ENCODE results near the gene IGF1.
"Not testable (repeated sequence)": the region's sequence is repeated elsewhere in the genome, so short reads cannot be mapped to it uniquely, and the experiment has no call there.

IGF1 gene

DNA sequence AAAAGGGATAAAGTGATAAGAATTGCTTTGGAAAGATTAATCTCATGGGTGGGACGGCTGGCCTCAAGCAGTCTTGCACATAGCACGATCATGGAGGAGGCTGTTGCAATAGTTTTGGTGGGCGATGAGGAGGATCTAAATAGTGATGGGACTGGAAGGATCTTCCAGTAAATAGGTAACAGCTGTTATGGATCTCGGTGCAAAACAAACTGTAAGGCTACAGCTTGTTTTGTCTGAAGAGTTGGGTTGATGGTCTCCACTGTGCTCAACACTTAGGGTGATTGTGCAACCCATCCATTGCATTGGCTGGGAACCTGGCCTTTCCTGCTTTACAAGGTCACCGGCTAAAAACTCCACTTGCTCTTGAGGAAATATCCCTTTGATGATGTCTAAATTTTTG is 21.0 kb downstream of the IGF1 start:
- DNase-seq, result no peak

DNA sequence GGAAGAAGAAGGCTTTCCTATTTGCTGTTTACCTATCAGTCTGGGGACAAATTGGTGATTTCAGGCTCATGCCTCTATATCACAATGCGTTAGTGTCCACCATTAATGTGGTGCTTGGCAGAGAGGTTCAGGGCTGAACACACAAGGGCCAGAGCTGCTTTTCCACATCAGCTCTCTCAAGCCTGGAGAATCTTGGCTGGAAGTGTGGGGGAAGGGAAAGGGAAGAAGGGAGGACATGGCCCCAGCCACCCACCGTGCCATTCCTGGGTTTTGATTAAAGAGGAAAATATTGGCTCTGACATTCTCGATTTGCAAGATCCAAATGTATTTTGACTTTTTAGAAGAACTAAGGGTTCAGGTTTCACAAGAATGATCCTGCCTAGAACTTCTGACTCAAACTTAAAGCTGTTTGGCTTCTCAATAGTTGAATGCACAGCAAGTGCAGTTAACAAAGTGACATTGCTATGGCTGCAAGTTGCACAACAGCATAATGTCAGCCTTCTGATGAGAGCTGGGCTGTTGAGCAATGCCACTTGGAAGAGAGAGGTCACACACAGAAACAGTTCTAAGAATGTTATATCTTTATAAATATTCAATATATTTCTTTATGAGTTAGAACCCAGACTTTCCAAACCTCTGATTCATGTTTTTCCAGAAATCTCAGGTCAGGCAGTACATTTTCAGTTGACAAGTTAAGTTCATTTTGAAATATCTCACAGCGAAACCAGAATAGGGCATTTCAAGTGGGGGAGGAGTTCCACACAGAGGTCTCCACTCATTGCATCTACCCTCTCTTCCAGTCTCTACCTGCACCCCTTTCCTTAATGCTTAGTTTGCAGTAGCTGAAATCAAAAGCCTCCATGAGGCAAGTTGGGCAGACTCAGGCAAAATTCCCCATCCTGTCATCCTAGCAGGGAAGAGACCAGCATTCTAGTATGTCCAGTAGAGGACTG is 25.3 kb downstream of the IGF1 start:
- DNase-seq, result no peak

DNA sequence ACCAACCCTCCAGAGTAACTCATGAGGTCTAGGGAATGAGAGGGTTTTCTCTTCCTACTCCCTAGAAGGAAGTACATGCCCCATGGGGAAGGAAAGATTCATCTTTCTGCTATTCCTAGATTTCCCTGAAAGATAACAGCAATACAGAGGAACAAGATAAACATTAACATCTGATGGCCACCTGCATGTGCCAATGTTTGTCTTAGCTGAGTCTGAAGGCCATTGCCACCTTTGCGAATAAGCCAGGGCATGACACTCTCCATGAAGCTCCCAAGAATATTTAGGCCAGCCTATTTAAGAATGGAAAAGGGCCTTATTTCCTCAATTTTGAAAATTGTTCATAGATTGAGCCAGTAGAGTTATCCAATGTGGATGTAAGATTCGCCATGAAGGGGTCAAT is 26.0 kb downstream of the IGF1 start:
- no peak for DNase-seq

DNA sequence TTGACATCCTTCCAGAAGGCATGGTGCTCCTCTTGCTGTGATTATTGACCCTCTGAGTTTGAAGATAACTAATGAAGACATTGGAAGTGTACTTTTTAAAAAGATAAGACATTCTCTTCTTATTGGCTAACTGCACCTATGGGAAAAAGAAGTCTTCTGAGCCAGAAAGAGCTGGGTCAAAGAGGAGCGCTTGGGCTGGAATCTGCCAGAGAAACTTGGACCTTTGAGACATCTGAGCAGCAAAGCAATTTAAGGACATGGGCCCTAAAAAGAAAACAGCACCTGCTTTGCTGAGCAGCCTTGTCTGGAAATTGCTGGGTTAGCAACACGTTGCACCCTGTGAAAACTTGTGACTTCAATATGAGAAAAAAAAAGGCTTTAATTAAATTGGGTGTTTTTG is 27.8 kb downstream of the IGF1 start:
- DNase-seq, result no peak

GRCh38 chr12:102449018-102449417 is 31.3 kb downstream of the IGF1 start:
- not testable (repeated sequence) for DNase-seq

DNA sequence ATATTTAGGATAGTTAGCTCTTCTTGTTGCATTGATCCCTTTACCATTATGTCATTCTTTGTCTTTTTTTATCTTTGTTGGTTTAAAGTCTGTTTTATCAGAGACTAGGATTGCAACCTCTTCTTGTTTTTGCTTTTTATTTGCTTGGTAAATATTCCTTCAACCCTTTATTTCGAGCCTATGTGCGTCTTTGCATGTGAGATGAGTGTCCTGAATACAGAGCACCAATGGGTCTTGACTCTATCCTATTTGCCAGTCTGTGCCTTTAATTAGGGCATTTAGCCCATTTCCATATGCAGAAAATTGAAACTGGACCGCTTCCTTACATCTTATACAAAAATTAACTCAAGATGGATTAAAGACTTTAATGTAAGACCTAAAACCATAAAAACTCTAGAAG is 32.9 kb downstream of the IGF1 start:
- not testable (repeated sequence) for DNase-seq

GRCh38 chr12:102444707-102445106 is 35.7 kb downstream of the IGF1 start:
- no peak for DNase-seq

GRCh38 chr12:102444093-102444492 is 36.3 kb downstream of the IGF1 start:
- no peak for DNase-seq

DNA sequence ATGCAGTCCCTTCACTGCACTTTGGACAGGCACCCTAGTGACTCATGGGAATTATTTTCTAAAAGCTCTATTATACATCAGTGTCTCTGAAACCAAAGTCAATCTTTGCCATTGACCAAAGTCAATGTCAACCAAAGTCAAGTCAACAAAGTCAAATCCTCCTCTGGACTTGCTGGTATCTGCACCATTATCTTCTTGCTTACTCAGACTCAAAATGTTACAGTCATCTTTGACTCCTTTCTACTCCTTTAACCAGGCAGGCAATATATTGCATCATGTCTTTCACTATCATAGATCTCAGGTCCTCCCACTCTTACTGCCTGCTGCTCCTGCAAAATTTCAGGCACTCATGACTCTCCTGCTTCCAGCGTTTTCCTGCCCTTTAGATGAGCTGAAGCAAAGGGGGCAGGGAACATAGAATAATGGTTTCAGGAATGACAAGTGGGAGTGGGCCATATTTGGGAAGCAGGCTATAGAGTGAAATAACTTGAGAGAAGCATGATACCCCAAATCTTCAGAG is 39.2 kb downstream of the IGF1 start:
- DNase-seq, result no peak

DNA sequence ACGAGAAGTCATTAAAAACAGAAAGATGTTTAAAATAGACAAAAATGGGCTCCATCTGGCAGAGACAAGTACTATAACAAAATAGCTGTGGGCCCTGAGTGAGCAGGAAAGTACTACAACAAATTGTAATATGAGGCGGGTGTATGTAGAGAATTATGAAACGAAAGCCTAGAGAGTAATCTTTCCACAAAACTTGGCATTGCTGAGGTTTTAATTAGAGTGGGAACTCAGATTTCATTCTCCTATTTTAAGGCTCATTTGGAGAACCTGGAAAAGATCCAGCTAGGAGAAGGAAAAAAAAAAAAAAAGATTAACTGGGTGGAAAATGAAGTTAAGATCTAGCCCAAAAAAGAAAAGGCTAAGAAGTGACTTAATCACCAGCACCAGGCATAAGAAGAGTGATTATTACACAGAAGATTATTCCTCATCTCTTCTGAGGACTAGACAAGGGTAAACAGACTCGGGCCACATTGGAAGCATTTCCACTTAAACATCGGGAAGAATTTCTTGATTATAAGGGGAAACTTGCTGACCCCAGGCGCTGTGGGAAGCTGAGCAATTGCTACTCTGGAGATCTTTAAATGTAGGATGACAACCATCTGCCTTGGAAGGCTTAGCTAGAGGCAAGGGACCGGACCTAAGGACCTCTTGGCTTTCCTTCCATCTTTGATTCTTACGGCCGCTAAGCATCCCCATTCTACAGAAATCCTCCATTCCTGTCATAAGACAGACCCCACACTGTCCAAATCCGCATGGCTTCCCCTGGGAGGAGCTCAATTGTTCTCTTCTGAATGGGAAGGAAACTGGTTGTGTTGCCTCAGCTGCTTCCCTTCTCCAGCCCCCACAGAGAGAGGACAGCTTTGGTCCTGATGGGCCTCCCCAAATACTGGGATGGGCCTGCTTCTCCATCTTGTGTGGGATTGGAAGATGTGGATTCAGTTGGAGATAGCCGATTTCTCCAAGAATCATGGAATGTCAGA is 40.6 kb downstream of the IGF1 start:
- no peak for DNase-seq

DNA sequence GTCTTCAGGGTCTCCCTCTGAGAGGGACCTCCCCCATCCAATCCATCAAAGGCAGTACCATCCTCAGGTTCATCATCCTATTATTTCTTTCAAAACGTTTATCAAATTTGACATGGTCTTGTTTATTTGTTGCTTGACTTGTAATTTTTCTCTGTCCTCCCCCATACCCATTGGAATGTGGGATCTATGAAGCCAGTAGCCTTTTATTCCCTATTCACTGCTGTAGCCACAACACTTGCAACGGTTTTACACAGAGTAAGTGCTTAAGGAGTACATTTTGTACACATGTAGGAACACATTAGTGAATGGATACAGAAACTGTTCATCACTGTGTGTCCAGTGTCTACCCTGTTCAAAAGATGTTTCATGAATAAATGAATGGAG is 41.5 kb downstream of the IGF1 start:
- no peak for DNase-seq

GRCh38 chr12:102438047-102438826 is 42.1 kb downstream of the IGF1 start:
- DNase-seq, result no peak

- DNase-seq, result no peak
These were observed 42.9 kb downstream of the IGF1 start for GRCh38 chr12:102437511-102437910.

DNA sequence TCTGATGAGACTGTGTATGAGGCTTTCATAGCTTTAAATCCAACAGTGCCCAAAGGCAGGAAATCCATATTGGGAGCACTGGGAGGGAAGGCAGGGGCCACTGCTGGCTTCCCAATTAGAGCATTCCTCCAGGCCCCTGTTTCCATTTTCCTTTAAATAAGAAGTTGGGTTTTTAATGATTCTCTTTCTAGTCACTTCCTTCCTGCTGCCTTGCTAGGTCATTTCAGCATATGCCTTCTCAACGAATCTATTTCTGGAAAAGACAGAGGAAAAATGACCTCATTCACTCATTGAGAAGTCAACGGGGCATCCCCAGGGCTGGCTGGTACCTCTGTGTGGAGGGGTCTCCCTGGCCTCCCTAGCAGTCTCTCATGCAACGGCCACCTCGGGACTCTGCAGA is 43.5 kb downstream of the IGF1 start:
- no peak for DNase-seq

GRCh38 chr12:102435827-102436436 is 44.4 kb downstream of the IGF1 start:
- DNase-seq, result no peak

GRCh38 chr12:102433304-102433703 is 47.1 kb downstream of the IGF1 start:
- no peak for DNase-seq

GRCh38 chr12:102430661-102431060 is 49.7 kb downstream of the IGF1 start:
- DNase-seq, result no peak

GRCh38 chr12:102429211-102430154 is 50.9 kb downstream of the IGF1 start:
- no peak for DNase-seq

- DNase-seq, result no peak
These were observed 52.8 kb downstream of the IGF1 start for GRCh38 chr12:102427543-102427941.

DNA sequence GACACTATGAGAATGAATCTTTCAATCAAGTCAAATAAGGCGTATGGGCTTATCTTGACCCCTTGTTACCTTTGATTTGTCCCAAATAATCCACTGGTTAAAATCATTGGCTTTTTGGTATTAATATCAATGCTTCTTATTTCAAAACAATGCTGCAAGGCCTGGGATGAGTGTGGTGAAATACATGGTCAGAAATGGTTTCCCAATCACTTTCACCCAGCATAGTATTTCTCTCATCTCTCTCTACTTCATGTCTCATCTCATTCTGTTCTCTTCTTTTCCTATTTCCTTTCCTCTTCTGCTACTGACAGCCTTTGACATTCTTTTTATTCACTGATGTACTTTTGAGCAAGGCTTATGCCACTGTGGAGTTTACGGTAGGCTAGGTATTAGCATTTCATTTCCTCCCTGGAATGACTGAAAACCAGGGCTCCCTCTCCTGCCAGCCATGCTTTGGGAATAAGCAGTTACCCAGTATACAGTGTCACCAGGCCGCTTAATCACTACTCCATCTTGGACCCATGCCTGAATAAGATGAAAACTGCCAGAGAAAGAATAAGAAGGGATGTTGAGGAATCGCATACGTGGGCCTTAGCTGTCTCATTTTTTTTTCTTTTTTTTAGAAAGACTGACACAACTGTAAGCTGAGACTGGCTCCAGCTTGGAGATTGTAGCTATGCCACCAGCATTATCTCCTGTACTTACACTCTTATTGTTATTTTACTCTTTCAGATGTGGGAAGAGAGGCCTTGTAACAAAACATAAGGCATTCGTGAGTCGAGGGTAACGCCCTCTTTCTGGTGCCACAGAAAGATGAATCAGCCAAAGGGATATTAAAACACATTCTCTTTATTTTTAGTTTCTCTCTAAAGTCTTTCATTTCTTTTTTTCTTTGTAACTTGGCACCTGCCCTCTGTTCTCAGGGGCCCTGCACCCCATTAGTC is 53.5 kb downstream of the IGF1 start:
- DNase-seq, result no peak
